ENCODE results near the gene FAM20C.

GRCh38 chr7:241513-241912 lies 49.1 kb downstream of the FAM20C start:
- TF ChIP-seq CTCF (IDR thresholded peaks at IDR 0.05) (no peak), POLR2A (IDR thresholded peaks at IDR 0.05) (no peak)
